H1 (cell line): ENCODE measurements around the gene AIF1L. TPM values are rescaled to one million over a fixed set of nuclear protein-coding genes. Genes with fewer than 3 reads are reported as not detected.

ENCODE experiments used
- RFX5 ChIP-seq: IDR thresholded peaks from 2 replicates; pipeline ENCODE4 v1.6.1; 2011; ENCODE audit warnings: low read depth, low read length, improper control_type of control experiment, borderline replicate concordance
- TEAD4 ChIP-seq: IDR thresholded peaks from 2 replicates; pipeline ENCODE4 v1.6.1; 2012; ENCODE audit warnings: low read depth, low read length, inconsistent platforms, mixed read lengths
- ZNF274 ChIP-seq: IDR thresholded peaks from 2 replicates; pipeline ENCODE4 v1.7.0; 2012; ENCODE audit warnings: low read length, borderline replicate concordance; ENCODE audit errors: extremely low read depth
- polyA plus RNA-seq, 7 experiments: library from polyadenylated mRNA; depleted of rRNA in 3 of 7; stranded (reverse) in 5 of 7; unstranded in 2 of 7; fragments of >200 nt in 5 of 7; fragments of 200-250 nt in 2 of 7; gene quantifications; 1 replicate in 5 of 7; 2 replicates in 1 of 7; 4 replicates in 1 of 7; pipeline versions ENCODE4 v1.2.1 to v1.2.3, GENCODE V29; 2011 to 2013; ENCODE audit warnings: missing spikeins in 2 of 7, mixed read lengths in 2 of 7
- total RNA-seq: library from RNA; stranded (reverse); fragmentation: NEBNext Ultra II Directional; extraction: Animal tissue kit (Norgen Biotek cat#: 25700); gene quantifications from 2 replicates; pipeline ENCODE4 v1.2.1, GENCODE V29; 2021
- TF ChIP-seq, protein P1 (sequence below), 3 experiments: IDR thresholded peaks; 1 replicate in 2 of 3; 2 replicates in 1 of 3; pipeline versions ENCODE4 v1.5.1 to v1.6.1; 2011; ENCODE audit warnings: low read length in 3 of 3, mild to moderate bottlenecking in 3 of 3, inconsistent platforms in 2 of 3, low read depth in 1 of 3, moderate library complexity in 1 of 3; ENCODE audit not compliant: insufficient read depth in 1 of 3; ENCODE audit errors: control extremely low read depth in 1 of 3

Gene AIF1L
- total and polyA plus RNA-seq, 2 of the 8 experiments (the other 6 are each of a cell fraction or from before 2014, with no cell fraction given), result 70.7 to 149 TPM

DNA sequence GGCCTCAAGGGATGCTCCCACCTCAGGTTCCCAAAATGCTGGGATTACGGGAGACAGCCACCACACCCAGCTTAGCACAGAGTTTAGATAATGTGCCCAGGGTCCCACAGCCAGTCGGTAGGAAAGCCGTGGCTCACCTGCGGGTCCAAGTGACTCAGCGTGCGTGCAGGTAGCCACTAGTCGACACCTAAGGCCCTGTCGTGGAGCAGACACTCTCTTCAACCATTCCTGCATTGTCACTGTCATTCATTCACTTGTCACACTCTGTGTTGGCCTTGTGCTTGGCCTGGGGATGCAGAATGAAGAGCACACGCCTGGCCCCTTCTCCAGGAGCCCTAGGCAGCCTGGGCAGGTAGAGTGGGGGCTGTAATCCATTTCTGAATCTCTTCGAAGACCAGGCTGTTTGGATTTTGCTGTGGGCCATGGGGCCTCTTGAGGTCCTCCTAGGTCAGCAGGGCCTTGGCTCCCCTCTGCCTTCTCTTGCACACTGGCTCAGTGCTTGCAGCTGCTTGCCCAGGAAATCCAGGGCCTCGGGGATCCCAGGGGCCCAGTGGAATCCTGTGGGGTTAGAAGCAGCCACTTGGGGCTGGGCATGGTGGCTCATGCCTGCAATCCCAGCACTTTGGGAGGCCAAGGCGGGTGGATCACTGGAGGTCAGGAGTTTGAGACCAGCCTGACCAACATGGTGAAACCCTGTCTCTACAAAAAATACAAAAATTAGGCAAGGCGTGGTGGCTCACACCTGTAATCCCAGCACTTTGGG is 6.1 kb upstream of the AIF1L start (continued):
- TF ChIP-seq, protein P1, sequence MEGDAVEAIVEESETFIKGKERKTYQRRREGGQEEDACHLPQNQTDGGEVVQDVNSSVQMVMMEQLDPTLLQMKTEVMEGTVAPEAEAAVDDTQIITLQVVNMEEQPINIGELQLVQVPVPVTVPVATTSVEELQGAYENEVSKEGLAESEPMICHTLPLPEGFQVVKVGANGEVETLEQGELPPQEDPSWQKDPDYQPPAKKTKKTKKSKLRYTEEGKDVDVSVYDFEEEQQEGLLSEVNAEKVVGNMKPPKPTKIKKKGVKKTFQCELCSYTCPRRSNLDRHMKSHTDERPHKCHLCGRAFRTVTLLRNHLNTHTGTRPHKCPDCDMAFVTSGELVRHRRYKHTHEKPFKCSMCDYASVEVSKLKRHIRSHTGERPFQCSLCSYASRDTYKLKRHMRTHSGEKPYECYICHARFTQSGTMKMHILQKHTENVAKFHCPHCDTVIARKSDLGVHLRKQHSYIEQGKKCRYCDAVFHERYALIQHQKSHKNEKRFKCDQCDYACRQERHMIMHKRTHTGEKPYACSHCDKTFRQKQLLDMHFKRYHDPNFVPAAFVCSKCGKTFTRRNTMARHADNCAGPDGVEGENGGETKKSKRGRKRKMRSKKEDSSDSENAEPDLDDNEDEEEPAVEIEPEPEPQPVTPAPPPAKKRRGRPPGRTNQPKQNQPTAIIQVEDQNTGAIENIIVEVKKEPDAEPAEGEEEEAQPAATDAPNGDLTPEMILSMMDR (IDR thresholded peaks at IDR 0.05; ENCODE audit: control extremely low read depth in 1 of 3, insufficient read depth in 1 of 3, low read depth in 1 of 3, low read length in 3 of 3), result no peak
- TF ChIP-seq ZNF274, result no peak
- TF ChIP-seq TEAD4, result no peak
- no peak for TF ChIP-seq RFX5
